Endothelial cell of umbilical vein (primary cell): Measurements from ENCODE around the gene TP53TG5. TPM values are rescaled to one million over a fixed set of nuclear protein-coding genes. Genes with fewer than 3 reads are reported as not detected.

Experiments
- BruUV-seq: library from RNA; stranded (reverse); fragments of 400-500 nt; replicated peaks from 2 replicates; lab custom pipeline; 2021; lab: Mats Ljungman, UMichigan
- CTCF ChIA-PET: fragments of 300-600, 350-600 bp; sonication (Branson Sonifier 250); formaldehyde crosslinking; loops from one replicate; lab custom pipeline; 2021; ENCODE audit warnings: antibody characterized with exemption, inconsistent platforms; lab: Charles Lee
- POLR2A ChIA-PET: fragments of 300-600, 350-600 bp; sonication (Branson Sonifier 250); formaldehyde crosslinking; loops from one replicate; lab custom pipeline; 2021; ENCODE audit warnings: antibody characterized with exemption, inconsistent platforms; lab: Charles Lee
- DNase-seq: peaks from one replicate; pipeline ENCODE4 v3.0.0-alpha.2; 2011; ENCODE audit warnings: low read depth, low spot score
- FAIRE-seq: peaks from 2 replicates; lab custom pipeline; 2011; peaks lifted over from hg19 to GRCh38; lab: Jason Lieb, UNC
- H2AFZ ChIP-seq: 2 replicates; pipeline ENCODE4 v1.6.0; 2012; ENCODE audit warnings: low read depth, low read length, control low read depth, inconsistent platforms
- H3K27ac ChIP-seq: 2 replicates; pipeline ENCODE4 v1.5.1; 2011; ENCODE audit warnings: low read depth, mild to moderate bottlenecking, control low read depth, low read length, moderate library complexity; ENCODE audit not compliant: insufficient read depth
- H3K27me3 ChIP-seq, 2 experiments: 2 replicates each; pipeline versions ENCODE4 v1.6.0 to v1.6.1; 2011; ENCODE audit warnings: low read length in 2 of 2, mixed read lengths in 1 of 2; ENCODE audit not compliant: control insufficient read depth in 2 of 2, insufficient read depth in 2 of 2
- H3K36me3 ChIP-seq, 2 experiments: 2 replicates in 1 of 2; 3 replicates in 1 of 2; pipeline ENCODE4 v1.5.1; 2011; ENCODE audit warnings: low read length in 2 of 2, mild to moderate bottlenecking in 1 of 2, moderate library complexity in 1 of 2; ENCODE audit not compliant: control insufficient read depth in 2 of 2, insufficient read depth in 2 of 2; ENCODE audit errors: extremely low read depth in 1 of 2
- H3K4me1 ChIP-seq: 3 replicates; pipeline ENCODE4 v1.5.1; 2011; ENCODE audit warnings: mild to moderate bottlenecking, low read length; ENCODE audit not compliant: control insufficient read depth, insufficient read depth; ENCODE audit errors: extremely low read depth
- H3K4me2 ChIP-seq: 2 replicates; pipeline ENCODE4 v1.6.1; 2011; ENCODE audit warnings: low read length, control low read depth, mixed read lengths; ENCODE audit not compliant: insufficient read depth
- H3K4me3 ChIP-seq, 3 experiments: fragments of 200-600 bp in 1 of 3; sonication (generic), shearing (Covaris generic) in 1 of 3; replicated peaks in 1 of 3; 2 replicates each; pipeline ENCODE4 v1.5.1; 2011 to 2016; ENCODE audit warnings: control low read depth in 3 of 3, low read length in 3 of 3, mild to moderate bottlenecking in 2 of 3, inconsistent platforms in 1 of 3, low read depth in 1 of 3, moderate library complexity in 1 of 3; ENCODE audit not compliant: insufficient read depth in 1 of 3
- H3K79me2 ChIP-seq: 2 replicates; pipeline ENCODE4 v1.6.0; 2012; ENCODE audit warnings: low read length, inconsistent platforms; ENCODE audit not compliant: control insufficient read depth, insufficient read depth
- H3K9ac ChIP-seq: replicated peaks from 2 replicates; pipeline ENCODE3; 2011; ENCODE audit warnings: low read length, control low read depth; ENCODE audit not compliant: insufficient read depth; ENCODE audit errors: extremely low read depth
- H3K9me1 ChIP-seq: replicated peaks from 3 replicates; pipeline ENCODE4 v1.6.0; 2011; ENCODE audit warnings: mild to moderate bottlenecking, low read length; ENCODE audit not compliant: control insufficient read depth, insufficient read depth; ENCODE audit errors: extremely low read depth
- H3K9me3 ChIP-seq: replicated peaks from 2 replicates; pipeline ENCODE4 v1.5.1; 2012; ENCODE audit warnings: low read length, inconsistent platforms; ENCODE audit not compliant: control insufficient read depth, insufficient read depth
- H4K20me1 ChIP-seq: replicated peaks from 2 replicates; pipeline ENCODE3; 2011; ENCODE audit warnings: mild to moderate bottlenecking, low read length; ENCODE audit not compliant: control insufficient read depth, insufficient read depth; ENCODE audit errors: extremely low read depth
- CTCF ChIP-seq, 2 donors: IDR thresholded peaks; 1 replicate in 1 of 2; 2 replicates in 1 of 2; pipeline ENCODE4 v1.5.1; 2011; ENCODE audit warnings: low read length in 2 of 2, mild to moderate bottlenecking in 2 of 2, moderate library complexity in 2 of 2, control low read depth in 1 of 2, inconsistent platforms in 1 of 2, low read depth in 1 of 2; ENCODE audit not compliant: insufficient read depth in 1 of 2; ENCODE audit errors: extremely low read depth in 1 of 2
- EZH2 ChIP-seq: IDR thresholded peaks from 2 replicates; pipeline ENCODE4 v1.6.1; 2012; ENCODE audit warnings: borderline replicate concordance, low read depth, mild to moderate bottlenecking, moderate library complexity, low read length, inconsistent platforms; ENCODE audit not compliant: severe bottlenecking
- FOS ChIP-seq: IDR thresholded peaks from 2 replicates; pipeline ENCODE4 v1.6.1; 2011; ENCODE audit warnings: mild to moderate bottlenecking, low read length, moderate library complexity, borderline replicate concordance; ENCODE audit not compliant: insufficient read depth
- GATA2 ChIP-seq: IDR thresholded peaks from 2 replicates; pipeline ENCODE4 v1.7.0; 2011; ENCODE audit warnings: low read depth, mild to moderate bottlenecking, moderate library complexity, mixed read lengths, low read length; ENCODE audit not compliant: insufficient read length, insufficient read depth
- JUN ChIP-seq: IDR thresholded peaks from 2 replicates; pipeline ENCODE4 v1.6.1; 2011; ENCODE audit warnings: borderline replicate concordance, low read depth; ENCODE audit not compliant: insufficient read length, insufficient read depth
- MYC ChIP-seq: IDR thresholded peaks from one replicate; pipeline ENCODE4 v1.6.1; 2011; ENCODE audit warnings: mild to moderate bottlenecking, low read depth, low read length
- POLR2A ChIP-seq: IDR thresholded peaks from 2 replicates; pipeline ENCODE4 v1.6.1; 2012; ENCODE audit warnings: low read depth, mild to moderate bottlenecking, control low read depth, low read length
- POLR2AphosphoS5 ChIP-seq: IDR thresholded peaks from 2 replicates; pipeline ENCODE4 v1.6.1; 2012; ENCODE audit warnings: low read depth, mild to moderate bottlenecking, control low read depth, low read length, moderate library complexity; ENCODE audit not compliant: insufficient read depth
- dilution Hi-C: fragments of 300-500 bp; cut with MboI; formaldehyde crosslinking; loops from one replicate; pipeline ENCODE4 v1.15.0; 2019; ENCODE audit warnings: low sequenced_read_pairs; ENCODE audit not compliant: extremely low pct_ligation_motif_present
- intact Hi-C: fragments of 100-400 bp; cut with micrococcal nuclease; formaldehyde crosslinking; loops from one replicate; pipeline ENCODE4 v1.10.0; 2022
- polyA plus RNA-seq, 4 experiments: library from polyadenylated mRNA; depleted of rRNA in 3 of 4; stranded (reverse) in 3 of 4; unstranded in 1 of 4; fragments of >200 nt; gene quantifications; 2 replicates each; pipeline versions ENCODE4 v1.2.1 to v1.2.3, GENCODE V29; 2011 to 2012; ENCODE audit warnings: missing spikeins in 1 of 4
- total RNA-seq: library from RNA; stranded (reverse); gene quantifications from 2 replicates; pipeline ENCODE4 v1.2.3, GENCODE V29; 2021
- TF ChIP-seq, protein P1 (sequence below): IDR thresholded peaks from 2 replicates; pipeline ENCODE4 v1.6.1; 2011; ENCODE audit not compliant: insufficient read depth, insufficient read length

Gene TP53TG5
- total and polyA plus RNA-seq, 2 donors (not counting 3 experiments of a cell fraction or from before 2014, with no cell fraction given) = not detected

GRCh38 chr20:45363611-45364492 is 14.3 kb downstream of the TP53TG5 start:
- Histone ChIP-seq H3K9me3 (no peaks in the 10 kb centered on the region), H3K4me3 (peak overlapping the region; percentile 34 to 56 (median 52)), H2AFZ (peak overlapping the region; percentile 72), H4K20me1 (no peaks in the 10 kb centered on the region), H3K9ac (peak overlapping the region; percentile 81), H3K9me1 (no peaks in the 10 kb centered on the region), H3K36me3 (peaks cover 0 to 11% of the 10 kb centered on the region in 2 experiments), H3K4me2 (peak overlapping the region; percentile 74), H3K4me1 (peaks cover 27% of the 10 kb centered on the region), H3K79me2 (peaks cover 12% of the 10 kb centered on the region), H3K27me3 (no peaks in the 10 kb centered on the region), H3K27ac (peak overlapping the region; percentile 83)
- intact Hi-C loops = loop anchor here (1.0 kb wide), 5 partner anchors 8 to 407 kb away; no protein-coding TSS in a partner anchor
- ChIA-PET CTCF (interaction anchor here (0.5 to 8.3 kb wide), 26 partner anchors 9 to 407 kb away, joined by 3 to 111 read pairs (median 5); partner anchors contain the start of gene SDC4), POLR2A (interaction anchor here (0.6 to 5.6 kb wide), 10 partner anchors 8 to 73 kb away, joined by 3 to 52 read pairs (median 6); partner anchors contain the start of gene SDC4)
- no peak for FAIRE-seq
- dilution Hi-C loops = no loop called here
- TF ChIP-seq MYC = no peak
- TF ChIP-seq EZH2 = no peak
- TF ChIP-seq, protein P1, sequence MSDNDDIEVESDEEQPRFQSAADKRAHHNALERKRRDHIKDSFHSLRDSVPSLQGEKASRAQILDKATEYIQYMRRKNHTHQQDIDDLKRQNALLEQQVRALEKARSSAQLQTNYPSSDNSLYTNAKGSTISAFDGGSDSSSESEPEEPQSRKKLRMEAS = no peak
- TF ChIP-seq FOS = no peak
- no peak for TF ChIP-seq POLR2A
- no peak for TF ChIP-seq GATA2
- no peak for TF ChIP-seq JUN
- no peak for TF ChIP-seq CTCF (IDR thresholded peaks at IDR 0.05; ENCODE audit: extremely low read depth in 1 of 2, insufficient read depth in 1 of 2, low read depth in 1 of 2, low read length in 2 of 2)
- TF ChIP-seq POLR2AphosphoS5 = no peak
- DNase-seq = no peak
- BruUV-seq = no TSS peak
